GM03348 (cell line): ENCODE results near the gene RSPH3.
A peak's percentile ranks its signal among the peaks of the same experiment; 100 is the strongest.

Experiments
- DNase-seq: peaks from one replicate; pipeline ENCODE4 v3.0.0; 2012; ENCODE audit warnings: low spot score

RSPH3 gene

GRCh38 chr6:158933079-158933595 is 66.9 kb downstream of the RSPH3 start:
- DNase-seq: no peak

DNA sequence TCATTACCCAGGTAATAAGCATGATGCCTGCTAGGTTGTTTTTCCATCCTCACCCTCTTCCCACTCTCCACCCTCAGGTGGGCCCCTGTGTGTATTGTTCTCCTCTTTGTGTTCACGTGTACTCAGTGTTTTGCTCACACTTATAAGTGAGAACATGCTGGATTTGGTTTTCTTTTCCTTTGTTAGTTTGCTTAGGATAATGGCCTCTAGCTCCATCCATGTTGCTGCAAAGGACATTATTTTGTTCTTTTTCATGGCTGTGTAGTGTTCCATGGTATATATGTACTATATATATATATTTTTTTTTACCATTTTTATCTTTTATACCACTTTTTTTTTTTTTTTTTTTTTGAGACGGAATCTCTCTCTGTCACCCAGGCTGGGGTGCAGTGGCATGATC is 71.9 kb downstream of the RSPH3 start:
- DNase-seq: no peak

- no peak for DNase-seq
Observed at GRCh38 chr6:158926414-158926813, 73.6 kb downstream of the RSPH3 start.

- no peak for DNase-seq
Observed at GRCh38 chr6:158924499-158925455, 75.2 kb downstream of the RSPH3 start.

DNA sequence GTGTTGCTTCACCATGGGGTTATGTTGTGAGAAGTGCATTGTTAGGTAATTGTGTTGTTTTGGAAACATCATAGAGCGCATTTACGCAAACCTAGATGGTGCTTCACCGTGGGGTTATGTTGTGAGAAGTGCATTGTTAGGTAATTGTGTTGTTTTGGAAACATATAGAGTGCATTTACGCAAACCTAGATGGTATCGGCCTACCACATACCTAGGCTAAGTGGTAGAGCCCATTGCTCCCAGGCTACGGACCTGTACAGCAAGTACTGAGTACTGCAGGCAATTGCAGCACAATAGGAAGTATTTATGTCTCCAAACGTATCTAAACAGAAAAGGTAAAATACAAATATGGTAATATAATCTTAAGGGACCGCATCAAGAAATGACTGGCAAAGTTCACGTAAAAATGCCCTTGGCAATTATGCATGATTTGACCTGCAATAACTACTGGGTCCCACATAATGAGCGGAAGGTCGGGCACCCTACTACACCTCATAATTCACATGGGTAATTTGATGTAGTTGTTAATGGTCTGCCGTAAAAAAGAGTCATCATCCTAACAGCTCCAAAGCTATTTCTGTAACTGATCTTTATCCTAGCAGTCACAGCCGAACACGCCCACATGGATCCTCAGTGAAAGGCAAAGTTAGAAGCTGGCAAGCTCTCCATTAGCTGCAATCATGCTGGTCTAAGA is 76.0 kb downstream of the RSPH3 start:
- peak; percentile 62 for DNase-seq
